Measurements from ENCODE around the gene CEP128.

The CEP128 gene

DNA sequence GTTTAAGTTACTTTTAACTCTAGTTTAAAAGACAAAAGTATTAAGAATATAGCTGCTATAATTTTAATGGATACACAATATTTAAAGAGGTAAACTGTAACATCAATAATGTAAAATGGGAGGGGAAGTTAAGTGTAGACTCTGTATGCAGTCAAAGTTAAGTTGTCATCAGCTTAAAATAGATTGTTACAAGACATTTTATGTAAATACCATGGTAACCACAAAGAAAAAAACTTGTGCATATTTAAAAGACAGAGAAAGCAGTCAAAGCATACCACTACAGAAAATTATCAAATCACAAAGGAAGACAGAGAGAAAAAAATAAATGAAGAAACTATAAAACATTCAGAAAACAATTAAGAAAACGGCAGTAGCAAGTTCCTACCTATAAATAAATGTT is 73.3 kb downstream of the CEP128 start:
- DNase-seq: no peak

DNA sequence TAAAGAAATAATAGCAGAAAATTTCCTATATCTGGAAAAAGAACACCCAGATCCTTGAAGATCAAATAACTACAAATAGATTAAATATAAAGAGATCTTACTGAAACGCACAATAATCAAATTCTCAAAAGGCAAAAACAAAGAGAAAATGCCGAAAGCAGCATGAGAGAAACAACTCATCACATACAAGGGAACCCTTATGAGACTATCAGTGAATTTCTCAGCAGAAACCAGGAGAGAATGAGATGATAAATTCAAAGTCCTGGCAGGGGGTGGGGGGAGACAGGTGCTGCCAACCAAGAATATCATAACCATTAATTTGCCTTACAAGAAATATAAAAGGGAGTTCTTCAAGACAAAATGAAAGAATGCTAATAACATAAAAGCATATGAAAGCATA is 73.7 kb downstream of the CEP128 start:
- DNase-seq: no peak

DNA sequence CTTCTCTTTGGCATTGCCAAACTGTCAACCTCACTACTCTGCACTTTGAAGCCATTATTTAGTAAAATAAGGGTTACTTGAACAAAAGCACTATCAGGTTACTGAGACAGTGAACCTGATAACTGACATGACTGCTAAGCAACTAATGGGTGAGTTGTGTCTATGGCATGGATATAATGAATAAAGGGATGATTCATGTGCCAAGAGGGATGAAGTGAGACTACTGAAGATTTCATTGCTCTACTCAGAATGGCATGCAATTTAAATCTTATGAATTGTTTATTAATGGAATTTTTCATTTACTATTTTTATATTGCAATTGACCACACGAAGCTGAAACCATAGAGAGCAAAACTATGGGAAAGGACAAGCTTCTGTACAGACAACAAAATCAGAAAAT is 74.4 kb downstream of the CEP128 start:
- no peak for DNase-seq

GRCh38 chr14:80865565-80865964 is 76.0 kb downstream of the CEP128 start:
- DNase-seq: no peak

- no peak for DNase-seq
These were observed 78.6 kb downstream of the CEP128 start for GRCh38 chr14:80862983-80863382.

DNA sequence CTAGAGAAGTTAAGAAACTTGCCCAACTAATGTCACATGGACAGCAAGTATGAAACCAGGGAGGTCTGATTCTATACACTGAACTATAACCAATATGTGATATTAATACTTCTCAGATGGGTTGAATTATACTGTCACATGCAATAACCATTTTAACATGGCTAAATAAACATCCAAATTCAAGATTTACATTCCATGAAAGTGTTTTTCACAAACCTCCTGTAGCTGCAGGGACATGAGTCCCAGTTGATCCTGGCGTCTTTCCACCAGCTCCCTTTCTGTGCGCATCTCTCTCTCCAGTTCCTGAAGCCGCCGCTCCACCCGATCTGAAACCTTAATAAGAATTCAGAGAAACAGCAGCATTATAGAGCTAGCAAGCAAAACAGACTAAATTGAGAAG is 79.0 kb downstream of the CEP128 start:
- DNase-seq: no peak

DNA sequence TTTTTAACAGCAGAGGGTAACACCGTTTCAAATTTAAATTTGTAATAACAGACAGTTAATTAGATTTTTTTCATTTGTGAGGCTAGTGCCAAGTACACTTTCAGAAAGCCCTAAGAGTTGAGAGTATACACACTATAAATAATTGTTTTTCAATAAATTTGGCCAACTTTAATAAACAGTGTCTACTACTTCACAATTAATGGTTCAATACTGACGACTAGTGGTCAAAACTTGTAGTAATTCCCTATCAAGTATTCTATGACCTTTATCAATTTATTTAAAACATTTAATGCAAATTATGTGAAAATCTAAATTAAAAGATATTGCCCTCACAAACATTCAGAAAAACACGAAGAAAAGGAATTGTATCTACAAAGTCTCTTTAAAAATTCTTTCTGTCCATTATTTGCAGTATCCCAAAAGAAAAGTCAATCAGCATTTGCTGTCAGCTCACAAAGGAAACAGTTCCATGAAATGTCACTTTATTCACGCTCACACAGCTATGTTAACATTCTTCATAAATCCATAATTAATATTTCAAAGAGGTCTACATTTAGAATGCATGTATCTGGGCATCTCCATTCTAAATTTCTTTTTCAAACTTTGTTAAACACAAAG is 91.2 kb downstream of the CEP128 start:
- no peak for DNase-seq

GRCh38 chr14:80847070-80847469 is 94.5 kb downstream of the CEP128 start:
- DNase-seq: no peak

DNA sequence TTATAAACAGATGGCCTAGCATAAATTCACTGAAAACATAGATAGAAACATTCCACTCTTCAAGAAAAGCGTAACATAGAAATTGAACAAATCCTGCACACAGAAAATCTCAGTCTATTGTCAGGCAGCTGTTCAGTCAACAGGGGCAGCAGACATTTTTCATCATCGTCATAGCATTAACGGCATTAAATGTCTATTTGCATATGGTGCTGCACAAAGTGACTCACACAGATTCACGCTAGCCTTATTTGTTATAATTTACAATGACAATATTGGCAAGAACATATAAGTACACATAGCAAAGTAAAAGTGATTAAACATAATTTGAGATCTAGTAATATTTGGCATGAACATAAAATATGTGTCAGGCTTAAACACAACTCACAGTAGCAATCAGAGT is 95.7 kb downstream of the CEP128 start:
- no peak for DNase-seq

DNA sequence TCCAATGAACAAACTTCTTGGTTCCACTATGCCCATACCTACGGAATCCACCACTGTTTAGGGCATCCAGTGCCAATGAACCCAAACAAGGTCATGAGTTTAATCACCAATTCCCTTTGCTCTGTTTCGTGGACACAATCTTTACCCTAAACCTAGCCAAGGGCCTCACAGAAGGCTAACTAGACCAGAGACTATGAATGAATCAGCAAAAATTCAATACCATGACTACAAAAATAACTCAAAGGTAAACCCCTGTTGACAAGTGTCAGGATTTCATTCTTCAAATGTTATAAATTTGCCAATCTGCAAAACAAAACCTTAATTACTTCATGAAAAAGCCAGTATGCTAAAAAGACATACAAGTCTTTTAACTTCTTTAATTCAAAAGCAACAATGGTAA is 96.7 kb downstream of the CEP128 start:
- no peak for DNase-seq

DNA sequence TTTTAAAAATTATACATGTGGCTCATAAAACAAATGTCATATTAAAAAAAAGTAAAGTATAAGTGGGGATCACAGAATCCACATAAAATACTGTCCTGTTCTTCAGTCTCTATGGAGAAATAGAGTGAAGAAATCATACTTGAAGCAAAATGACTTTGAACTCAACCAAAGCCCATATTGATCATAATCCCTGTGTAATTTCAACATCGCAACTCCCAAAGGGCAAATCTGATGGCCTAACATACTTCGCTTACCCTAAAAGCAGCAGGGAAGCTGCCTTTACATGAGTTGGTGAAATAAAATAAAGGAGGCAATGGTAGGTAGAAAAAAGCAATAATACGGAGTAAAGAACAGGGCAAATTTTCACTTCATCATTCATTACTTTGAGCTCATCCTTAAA is 101.8 kb downstream of the CEP128 start:
- DNase-seq: no peak

DNA sequence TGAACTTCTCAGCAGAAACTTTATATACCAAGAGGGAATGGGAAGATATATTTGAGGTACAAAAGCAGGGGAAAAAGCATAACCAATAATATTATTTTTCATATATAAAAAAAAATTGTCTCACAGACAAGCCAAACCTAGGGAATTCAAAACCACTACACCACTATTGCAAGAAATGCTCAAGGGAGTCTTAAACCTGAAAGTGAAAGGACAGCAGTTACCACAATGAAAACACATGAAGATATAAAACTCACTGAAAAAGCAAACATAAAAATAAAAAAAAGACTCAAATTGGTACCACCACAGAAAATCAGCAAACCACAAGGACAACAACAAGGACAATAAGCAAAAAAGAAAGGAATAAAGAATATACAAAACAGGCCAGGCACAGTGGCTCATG is 131.9 kb downstream of the CEP128 start:
- DNase-seq: no peak

GRCh38 chr14:80805136-80805535 is 136.4 kb downstream of the CEP128 start:
- DNase-seq: no peak

DNA sequence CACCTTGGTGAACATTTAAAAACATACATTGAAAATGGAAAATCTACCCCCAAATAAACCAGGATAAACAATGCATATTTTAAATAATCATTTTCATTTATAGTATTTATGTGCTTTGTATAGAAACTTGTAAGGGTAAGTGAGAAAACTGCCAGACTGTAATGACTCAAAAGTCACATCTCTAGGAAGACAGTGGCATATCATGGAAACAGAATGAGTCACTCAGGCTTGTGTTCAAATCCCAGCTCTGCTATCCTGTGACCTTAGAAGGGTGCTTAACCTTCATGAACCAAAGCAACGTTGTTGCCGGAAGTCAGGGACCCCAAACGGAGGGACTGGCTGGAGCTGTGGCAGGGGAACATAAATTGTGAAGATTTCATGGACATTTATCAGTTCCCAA is 142.7 kb downstream of the CEP128 start:
- DNase-seq: no peak

GRCh38 chr14:80798211-80798610 is 143.3 kb downstream of the CEP128 start:
- no peak for DNase-seq

- DNase-seq: no peak
These were observed 148.8 kb downstream of the CEP128 start for GRCh38 chr14:80792771-80793170.

DNA sequence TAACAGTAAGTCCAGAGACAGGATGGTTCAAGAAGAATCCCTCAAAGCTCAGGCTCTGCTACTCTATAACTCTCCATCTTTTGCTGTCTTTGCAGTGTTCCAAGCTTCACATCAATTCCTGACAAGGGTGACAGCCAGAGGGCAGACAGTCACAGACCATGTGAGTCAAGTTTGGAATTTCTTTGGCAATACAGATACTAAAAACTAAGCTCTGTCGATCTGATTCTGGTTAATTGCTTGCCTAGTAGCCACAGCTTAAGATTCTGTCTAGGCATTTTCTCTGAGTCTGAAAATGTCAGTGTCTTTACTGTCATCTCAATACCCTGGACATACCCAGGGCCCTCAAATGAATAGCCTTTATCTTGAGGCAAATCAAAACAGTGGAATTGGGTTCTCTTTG is 153.7 kb downstream of the CEP128 start:
- DNase-seq: no peak

DNA sequence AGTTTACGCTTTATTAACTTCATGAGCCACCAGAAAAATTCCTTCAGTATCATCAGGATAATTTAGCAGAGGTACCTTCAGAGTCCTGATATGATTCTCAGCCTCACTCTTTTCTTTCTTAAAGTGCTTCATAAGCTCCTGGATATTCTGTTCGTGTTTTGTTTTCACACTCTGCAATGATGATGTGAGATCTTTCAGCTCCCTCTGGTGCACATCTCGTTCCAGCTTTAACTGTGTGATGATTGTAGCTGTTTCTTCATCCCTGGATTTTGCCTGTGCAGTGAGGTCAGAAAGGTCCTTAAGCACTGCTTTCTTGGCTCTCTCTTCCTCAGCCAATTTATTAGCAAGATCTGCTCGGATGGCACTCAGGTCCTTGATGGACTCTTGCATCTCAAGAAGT is 156.7 kb downstream of the CEP128 start:
- DNase-seq: no peak

- DNase-seq: no peak
These were observed 159.6 kb downstream of the CEP128 start for GRCh38 chr14:80781972-80782367.

- DNase-seq: no peak
These were observed 161.0 kb downstream of the CEP128 start for GRCh38 chr14:80780500-80780899.

GRCh38 chr14:80776657-80777056 is 164.9 kb downstream of the CEP128 start:
- DNase-seq: no peak

DNA sequence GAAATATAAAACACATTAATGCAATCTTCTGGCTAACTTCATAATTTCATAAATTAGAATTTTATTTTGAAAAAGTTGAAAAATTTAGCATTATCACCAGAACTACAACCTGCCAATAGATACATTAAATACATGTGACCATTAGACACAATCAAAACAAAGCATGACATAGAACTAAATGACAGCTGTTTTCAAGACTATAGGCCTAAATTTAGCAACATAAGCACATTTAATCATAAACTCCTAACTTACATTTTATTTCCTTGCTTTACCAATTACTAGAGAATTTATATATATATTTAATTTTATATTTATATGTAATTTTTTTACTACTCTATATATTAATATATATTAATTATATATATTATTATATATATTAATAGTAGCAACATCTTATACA is 165.4 kb downstream of the CEP128 start:
- no peak for DNase-seq

DNA sequence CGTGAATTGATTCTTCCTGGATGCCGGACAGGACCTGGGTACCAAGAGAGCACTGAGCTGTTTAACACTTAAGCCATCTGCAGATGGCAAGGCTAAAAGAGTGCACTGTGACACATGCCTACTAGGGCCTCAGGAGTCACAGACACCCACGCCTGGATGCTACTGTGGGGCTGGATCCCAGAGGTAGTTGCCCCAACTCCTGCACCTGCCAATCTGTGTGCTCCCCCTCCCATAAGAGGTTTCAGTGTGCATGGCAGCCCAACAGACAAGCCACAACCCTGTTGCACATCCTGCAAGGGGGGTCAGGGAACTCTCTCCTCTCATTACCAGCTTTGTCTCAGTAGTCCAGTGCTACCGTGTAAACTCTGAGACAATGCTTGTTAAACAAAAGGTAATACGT is 169.0 kb downstream of the CEP128 start:
- no peak for DNase-seq

DNA sequence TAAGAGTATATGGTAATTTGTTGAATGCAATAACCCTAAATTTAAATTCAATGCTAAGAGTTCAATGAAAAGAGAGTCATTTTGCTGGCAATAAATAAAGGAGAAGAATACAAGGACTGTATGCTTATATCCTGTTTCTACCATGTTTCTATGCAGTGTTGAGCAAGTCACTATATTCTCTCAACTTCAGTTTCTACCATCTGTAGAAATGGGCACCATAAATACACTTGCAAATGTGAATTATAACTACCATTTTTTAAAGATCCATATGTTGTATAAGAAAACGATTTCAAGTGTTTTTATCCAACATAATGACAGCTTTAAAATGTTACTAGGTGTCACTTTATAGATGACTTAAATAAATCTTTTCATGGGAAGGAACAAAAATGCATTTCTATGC is 170.3 kb downstream of the CEP128 start:
- DNase-seq: no peak

- no peak for DNase-seq
These were observed 171.2 kb downstream of the CEP128 start for GRCh38 chr14:80770114-80770908.
